Calu3 (cell line): ENCODE results near the gene CDH13. TPM values are rescaled to one million over a fixed set of nuclear protein-coding genes. Genes with fewer than 3 reads are reported as not detected.

Source experiments
- Bru-seq: library from RNA; stranded (reverse); fragments of 400-500 nt; gene quantifications from one replicate; lab custom pipeline; 2021; lab: Mats Ljungman, UMichigan
- BruChase-seq, 2 experiments: library from RNA; stranded (reverse); fragments of 400-500 nt; gene quantifications; one replicate each; lab custom pipeline; 2021; lab: Mats Ljungman, UMichigan
- BruUV-seq: library from RNA; stranded (reverse); fragments of 400-500 nt; replicated peaks from 2 replicates; lab custom pipeline; 2021; lab: Mats Ljungman, UMichigan
- CTCF ChIA-PET: fragments of 300-600 bp; sonication (Branson Sonifier 250); formaldehyde crosslinking; loops from one replicate; lab custom pipeline; 2022; ENCODE audit warnings: antibody characterized with exemption; lab: Charles Lee
- DNase-seq: peaks from one replicate; pipeline ENCODE4 v3.0.0; 2022
- H3K27ac Mint-ChIP-seq: one replicate; pipeline ENCODE4 v1.8.0; 2022; ENCODE audit warnings: mixed read lengths; ENCODE audit not compliant: unreplicated experiment
- H3K27me3 Mint-ChIP-seq: one replicate; pipeline ENCODE4 v1.8.0; 2022; ENCODE audit warnings: mixed read lengths; ENCODE audit not compliant: unreplicated experiment
- H3K36me3 Mint-ChIP-seq: one replicate; pipeline ENCODE4 v1.8.0; 2022; ENCODE audit warnings: mild to moderate bottlenecking, moderate library complexity, mixed read lengths; ENCODE audit not compliant: insufficient read depth, unreplicated experiment
- H3K4me1 Mint-ChIP-seq: one replicate; pipeline ENCODE4 v1.8.0; 2022; ENCODE audit warnings: mild to moderate bottlenecking, low read depth, mixed read lengths; ENCODE audit not compliant: unreplicated experiment
- H3K4me3 Mint-ChIP-seq: one replicate; pipeline ENCODE4 v1.8.0; 2022; ENCODE audit warnings: mild to moderate bottlenecking, low read depth, moderate library complexity, mixed read lengths; ENCODE audit not compliant: unreplicated experiment
- H3K9me3 Mint-ChIP-seq: one replicate; pipeline ENCODE4 v1.8.0; 2022; ENCODE audit warnings: low read depth, mixed read lengths; ENCODE audit not compliant: unreplicated experiment
- CTCF ChIP-seq: fragments of 200-600 bp; IDR thresholded peaks from one replicate; pipeline ENCODE4 v1.8.0; 2022; ENCODE audit warnings: antibody characterized with exemption; ENCODE audit not compliant: unreplicated experiment
- intact Hi-C: fragments of 100-400 bp; cut with micrococcal nuclease; formaldehyde crosslinking; loops from one replicate; pipeline ENCODE4 v1.10.0; 2022; ENCODE audit not compliant: unreplicated experiment
- long read RNA-seq: library from polyadenylated mRNA; stranded (forward); transcript quantifications from one replicate; pipeline ENCODE4 v2.0.0, GENCODE V29; 2022
- total RNA-seq: library from RNA; stranded (reverse); gene quantifications from 2 replicates; pipeline ENCODE4 v1.2.3, GENCODE V29; 2022

Gene CDH13
- not detected in 2 replicates for total RNA-seq
- Bru-seq, nascent RNA: percentile 2 among the genes with signal in this experiment
- BruChase-seq, experiment 1, labeled RNA remaining after a 6-hour chase: percentile 1 among the genes with signal in this experiment
- percentile 1 among the genes with signal in this experiment for BruChase-seq, experiment 2, labeled RNA remaining after a 2-hour chase
- long read RNA-seq, partial matches to known transcripts: 0 of 2 reads
- long read RNA-seq, other reads (novel, unspliced or antisense): 2 of 2 reads

- no peaks in the 10 kb centered on the region for H3K4me1 Mint-ChIP-seq
- CTCF ChIA-PET: no interaction called here
- intact Hi-C loops: no loop called here
- H3K27ac Mint-ChIP-seq: no peak within 1 kb of the TSS
- no peak within 1 kb of the TSS for H3K4me3 Mint-ChIP-seq
- no peak for TF ChIP-seq CTCF
- BruUV-seq: no TSS peak
- no peaks in the 10 kb centered on the region for H3K36me3 Mint-ChIP-seq
- peaks cover 41% of the 10 kb centered on the region for H3K27me3 Mint-ChIP-seq
- DNase-seq: no peak
- H3K9me3 Mint-ChIP-seq: peaks cover 2% of the 10 kb centered on the region
These were observed at the start of gene CDH13 for GRCh38 chr16:82626791-82627261. Gene CDH13, plus strand, starts transcription at chr16:82626969.

- CTCF ChIA-PET: interaction anchor here (0.7 to 1.0 kb wide), 2 partner anchors 212 to 214 kb away, joined by 3 to 6 read pairs; no protein-coding TSS in a partner anchor
- Mint-ChIP-seq H3K4me3 (no peak overlapping the region), H3K36me3 (no peaks in the 10 kb centered on the region), H3K9me3 (peaks cover 10% of the 10 kb centered on the region), H3K4me1 (no peaks in the 10 kb centered on the region), H3K27ac (no peak overlapping the region), H3K27me3 (peaks cover 12% of the 10 kb centered on the region)
- no peak for TF ChIP-seq CTCF
- BruUV-seq: no TSS peak
- peak; percentile 16 for DNase-seq
- intact Hi-C loops: loop anchor here (1.0 kb wide), 1 partner anchor 317 kb away; no protein-coding TSS in a partner anchor
These were observed 46.4 kb upstream of the CDH13 start for GRCh38 chr16:82580298-82580890.

DNA sequence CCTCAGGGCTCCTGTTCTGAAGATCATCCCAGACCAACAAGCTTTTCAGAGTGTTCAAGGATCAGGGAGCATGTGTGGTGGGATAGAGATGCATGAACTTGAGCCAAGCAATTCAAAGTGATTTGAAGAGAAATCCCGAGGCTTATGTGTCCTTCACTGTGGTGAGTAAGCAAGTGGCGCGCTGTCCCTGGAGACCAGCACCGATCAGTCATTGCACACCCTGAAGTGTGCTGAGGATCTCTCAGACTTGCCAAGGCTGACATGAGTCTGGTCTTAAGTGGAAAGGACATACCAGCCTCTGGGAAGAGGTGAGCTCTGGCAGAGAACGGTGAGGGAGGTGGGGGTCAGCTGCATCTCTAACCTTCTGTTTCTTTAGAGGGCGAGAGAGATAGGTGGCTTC lies 43.8 kb upstream of the CDH13 start:
- no peak for TF ChIP-seq CTCF
- no peaks in the 10 kb centered on the region for H3K36me3 Mint-ChIP-seq
- H3K9me3 Mint-ChIP-seq: peaks cover 5% of the 10 kb centered on the region
- CTCF ChIA-PET: no interaction called here
- H3K27ac Mint-ChIP-seq: no peak overlapping the region
- BruUV-seq: no TSS peak
- DNase-seq: no peak
- no peak overlapping the region for H3K4me3 Mint-ChIP-seq
- intact Hi-C loops: no loop called here
- peaks cover 12% of the 10 kb centered on the region for H3K27me3 Mint-ChIP-seq
- H3K4me1 Mint-ChIP-seq: no peaks in the 10 kb centered on the region

- intact Hi-C loops: no loop called here
- TF ChIP-seq CTCF: no peak
- no peak for DNase-seq
These were observed 43.3 kb upstream of the CDH13 start for GRCh38 chr16:82583422-82583821.

More at GRCh38 chr16:82583422-82583821, 43.3 kb upstream of the CDH13 start:
- Mint-ChIP-seq H3K27me3 (peaks cover 12% of the 10 kb centered on the region), H3K9me3 (peaks cover 5% of the 10 kb centered on the region), H3K36me3 (no peaks in the 10 kb centered on the region), H3K4me3 (no peak overlapping the region), H3K4me1 (no peaks in the 10 kb centered on the region), H3K27ac (no peak overlapping the region)
- no TSS peak for BruUV-seq
- CTCF ChIA-PET: no interaction called here
